ENCODE results near the gene CACNA1E.

GRCh38 chr1:181501612-181502011, 18.3 kb downstream of the CACNA1E start:
- TF ChIP-seq NFYB (CRISPR knock-in tag; IDR thresholded peaks at IDR 0.05) (no peak), ZNF501 (CRISPR knock-in tag; IDR thresholded peaks at IDR 0.05) (no peak), ARID2 (CRISPR knock-in tag; IDR thresholded peaks at IDR 0.05; ENCODE audit: borderline replicate concordance) (no peak), SATB2 (CRISPR knock-in tag; IDR thresholded peaks at IDR 0.05) (no peak), TBP (CRISPR knock-in tag; IDR thresholded peaks at IDR 0.05) (no peak), EP300 (IDR thresholded peaks at IDR 0.05; ENCODE audit: low read depth in 2 of 2, low read length in 2 of 2) (no peak), EP300 (CRISPR knock-in tag; IDR thresholded peaks at IDR 0.05; ENCODE audit: borderline replicate concordance) (no peak), CTCF (CRISPR knock-in tag; IDR thresholded peaks at IDR 0.05) (no peak), ZHX1 (CRISPR knock-in tag; IDR thresholded peaks at IDR 0.05; ENCODE audit: low read depth) (no peak), ZNF331 (CRISPR knock-in tag; IDR thresholded peaks at IDR 0.05) (no peak), PHF21A (CRISPR knock-in tag; IDR thresholded peaks at IDR 0.05) (no peak), POLR2A (IDR thresholded peaks at IDR 0.05; ENCODE audit: insufficient read depth in 1 of 2, low read depth in 2 of 2, low read length in 2 of 2) (no peak), NONO (IDR thresholded peaks at IDR 0.05) (no peak), NONO (CRISPR knock-in tag; conservative IDR thresholded peaks at IDR 0.05) (no peak)
- TF ChIP-seq, protein P1, sequence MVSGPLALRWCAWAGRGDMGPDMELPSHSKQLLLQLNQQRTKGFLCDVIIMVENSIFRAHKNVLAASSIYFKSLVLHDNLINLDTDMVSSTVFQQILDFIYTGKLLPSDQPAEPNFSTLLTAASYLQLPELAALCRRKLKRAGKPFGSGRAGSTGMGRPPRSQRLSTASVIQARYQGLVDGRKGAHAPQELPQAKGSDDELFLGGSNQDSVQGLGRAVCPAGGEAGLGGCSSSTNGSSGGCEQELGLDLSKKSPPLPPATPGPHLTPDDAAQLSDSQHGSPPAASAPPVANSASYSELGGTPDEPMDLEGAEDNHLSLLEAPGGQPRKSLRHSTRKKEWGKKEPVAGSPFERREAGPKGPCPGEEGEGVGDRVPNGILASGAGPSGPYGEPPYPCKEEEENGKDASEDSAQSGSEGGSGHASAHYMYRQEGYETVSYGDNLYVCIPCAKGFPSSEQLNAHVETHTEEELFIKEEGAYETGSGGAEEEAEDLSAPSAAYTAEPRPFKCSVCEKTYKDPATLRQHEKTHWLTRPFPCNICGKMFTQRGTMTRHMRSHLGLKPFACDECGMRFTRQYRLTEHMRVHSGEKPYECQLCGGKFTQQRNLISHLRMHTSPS (CRISPR knock-in tag; IDR thresholded peaks at IDR 0.05; ENCODE audit: low read depth) = no peak
- TF ChIP-seq, protein P2, sequence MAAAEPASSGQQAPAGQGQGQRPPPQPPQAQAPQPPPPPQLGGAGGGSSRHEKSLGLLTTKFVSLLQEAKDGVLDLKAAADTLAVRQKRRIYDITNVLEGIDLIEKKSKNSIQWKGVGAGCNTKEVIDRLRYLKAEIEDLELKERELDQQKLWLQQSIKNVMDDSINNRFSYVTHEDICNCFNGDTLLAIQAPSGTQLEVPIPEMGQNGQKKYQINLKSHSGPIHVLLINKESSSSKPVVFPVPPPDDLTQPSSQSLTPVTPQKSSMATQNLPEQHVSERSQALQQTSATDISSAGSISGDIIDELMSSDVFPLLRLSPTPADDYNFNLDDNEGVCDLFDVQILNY (CRISPR knock-in tag; conservative IDR thresholded peaks at IDR 0.05) = no peak

Measured in HepG2 (cell line).